Hepatocyte (in vitro differentiated cells): Measurements from ENCODE around the gene IL10RA.

ENCODE experiments used
- CTCF ChIP-seq: fragments of 200-600 bp; sonication (generic); IDR thresholded peaks from 2 replicates; pipeline ENCODE4 v1.5.1; 2016; ENCODE audit warnings: antibody characterized with exemption, mild to moderate bottlenecking; ENCODE audit not compliant: poor library complexity
- EZH2 ChIP-seq: fragments of 200-600 bp; sonication (generic); IDR thresholded peaks from 2 replicates; pipeline ENCODE4 v1.6.1; 2016; ENCODE audit warnings: antibody characterized with exemption, mild to moderate bottlenecking, borderline replicate concordance
- EZH2phosphoT487 ChIP-seq: fragments of 200-600 bp; sonication (generic); IDR thresholded peaks from one replicate; pipeline ENCODE4 v1.6.1; 2018; ENCODE audit warnings: antibody characterized with exemption, mild to moderate bottlenecking, low read depth, moderate library complexity; ENCODE audit not compliant: unreplicated experiment, severe bottlenecking

DNA sequence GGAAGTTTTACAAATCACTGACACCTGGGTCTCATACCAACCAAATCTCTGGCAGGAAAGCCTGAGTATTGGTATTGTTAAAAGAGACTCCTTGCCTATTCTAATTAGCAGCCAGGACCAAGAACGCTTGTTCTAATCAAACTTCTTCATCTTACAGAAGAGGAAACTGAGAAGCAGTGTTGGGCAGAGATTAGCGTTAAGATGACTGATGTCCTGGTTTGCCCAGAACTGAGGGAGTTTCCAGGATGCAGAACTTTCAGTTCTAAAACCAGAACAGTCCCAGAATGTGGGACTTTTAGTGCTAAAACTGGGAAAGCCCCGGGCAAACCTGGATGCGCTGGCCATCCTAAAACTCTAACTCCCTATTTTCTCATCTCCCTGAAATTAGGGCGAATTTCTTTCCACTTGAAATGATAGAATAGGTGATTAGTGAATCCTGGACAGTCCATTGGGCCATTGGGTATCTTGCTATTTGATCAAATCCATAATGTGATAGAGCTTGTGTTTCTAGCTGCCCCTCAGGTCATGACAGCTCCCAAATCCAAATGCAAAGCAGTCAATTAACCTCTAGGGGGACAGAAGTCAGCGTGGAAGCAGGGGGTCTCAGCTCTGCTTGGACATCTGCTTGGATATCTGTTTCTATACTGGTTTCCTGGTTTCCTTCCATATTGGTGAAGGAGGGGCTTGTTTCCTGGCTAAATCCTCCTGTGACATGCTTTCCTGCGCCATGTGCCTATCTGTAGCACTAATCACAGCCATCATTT lies 41.0 kb upstream of the IL10RA start:
- TF ChIP-seq CTCF (peak; percentile 10), EZH2 (no peak), EZH2phosphoT487 (no peak)
